ENCODE measurements around the gene ANKHD1. TPM values are rescaled to one million over a fixed set of nuclear protein-coding genes. Genes with fewer than 3 reads are reported as not detected.
"Not testable (repeated sequence)": the region's sequence is repeated elsewhere in the genome, so short reads cannot be mapped to it uniquely, and the experiment has no call there.

ANKHD1 gene
- polyA plus RNA-seq, 4 donors: 88.3 to 151 (median 119) TPM

DNA sequence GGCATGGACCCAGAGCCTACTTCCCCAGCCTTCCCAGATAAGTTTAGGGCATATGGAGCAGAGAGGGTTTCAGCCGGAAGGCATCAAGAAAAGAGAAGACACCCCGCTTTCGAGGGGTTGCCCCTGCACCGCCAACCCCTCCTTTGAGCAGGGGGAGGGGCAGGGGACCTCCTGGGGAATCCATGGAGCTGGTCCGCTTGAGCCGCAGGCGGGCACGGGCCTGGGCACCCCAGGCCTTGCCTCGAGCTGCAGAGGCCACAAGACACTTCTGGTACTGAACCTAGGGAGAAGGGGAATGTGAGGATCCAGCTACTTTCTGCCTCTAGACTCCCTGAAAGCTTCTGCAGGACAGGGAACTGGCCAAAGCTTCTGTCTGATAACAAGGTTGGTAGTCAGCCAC, 156.9 kb downstream of the ANKHD1 start:
- no peak for DNase-seq (ENCODE audit: low read depth in 4 of 4, low spot score in 2 of 4)

DNA sequence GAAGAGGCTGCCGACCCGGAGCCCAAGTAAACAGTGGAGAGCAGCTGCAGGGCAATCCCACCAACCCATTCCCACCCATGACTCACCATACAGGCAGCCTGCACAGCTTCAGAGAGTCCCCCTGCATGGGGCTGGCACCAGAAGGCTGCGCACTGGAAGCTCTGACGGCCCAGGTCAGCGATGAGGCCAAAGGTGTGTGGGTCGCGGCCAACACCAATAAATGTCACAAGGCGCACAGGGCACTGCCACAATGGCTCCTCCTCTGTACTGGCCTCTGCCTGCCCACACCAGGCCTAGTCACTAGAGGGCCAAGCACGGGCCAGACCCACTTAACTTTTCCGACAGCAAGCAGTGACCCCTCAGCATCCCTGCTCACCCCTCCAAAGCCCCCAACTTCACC, 158.6 kb downstream of the ANKHD1 start:
- DNase-seq (ENCODE audit: low read depth in 4 of 4, low spot score in 2 of 4): no peak

DNA sequence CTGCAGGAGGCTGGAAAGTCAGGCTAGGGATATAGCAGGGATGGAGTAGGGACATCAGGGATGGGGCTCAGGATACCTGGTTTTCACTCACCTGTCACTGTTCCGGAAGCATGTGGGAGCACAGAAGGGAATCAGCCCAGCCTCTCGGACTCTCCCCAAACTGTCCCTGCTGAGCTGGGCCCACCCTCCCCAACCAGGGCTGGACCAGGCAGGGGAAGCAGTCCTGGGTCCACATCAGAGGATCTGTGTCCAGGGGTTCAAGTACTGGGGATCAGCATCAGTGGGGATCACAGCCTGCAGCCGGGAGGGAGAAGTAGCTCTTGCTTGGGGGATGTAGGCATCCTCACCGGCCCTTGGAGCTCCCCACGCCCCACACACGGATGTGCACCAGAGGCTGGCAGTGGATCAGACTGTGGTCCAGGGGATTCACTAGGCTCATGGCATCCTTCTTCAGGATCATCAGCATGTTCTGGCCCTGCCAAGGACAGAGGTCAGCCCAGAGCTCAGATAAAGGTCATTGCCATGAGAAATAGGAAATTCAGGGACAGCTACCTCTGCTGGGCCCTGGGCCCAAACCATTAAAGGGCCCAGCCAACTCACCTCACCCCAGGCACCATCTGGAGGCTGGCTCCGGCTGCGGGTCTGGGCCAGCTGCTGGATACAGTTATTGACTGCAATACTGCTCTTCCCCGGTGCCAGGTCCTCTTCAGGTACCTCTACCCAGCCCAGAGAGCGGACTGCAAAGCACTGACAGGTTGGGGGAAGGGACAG, 160.3 kb downstream of the ANKHD1 start:
- DNase-seq (ENCODE audit: low read depth in 4 of 4, low spot score in 2 of 4): no peak

DNA sequence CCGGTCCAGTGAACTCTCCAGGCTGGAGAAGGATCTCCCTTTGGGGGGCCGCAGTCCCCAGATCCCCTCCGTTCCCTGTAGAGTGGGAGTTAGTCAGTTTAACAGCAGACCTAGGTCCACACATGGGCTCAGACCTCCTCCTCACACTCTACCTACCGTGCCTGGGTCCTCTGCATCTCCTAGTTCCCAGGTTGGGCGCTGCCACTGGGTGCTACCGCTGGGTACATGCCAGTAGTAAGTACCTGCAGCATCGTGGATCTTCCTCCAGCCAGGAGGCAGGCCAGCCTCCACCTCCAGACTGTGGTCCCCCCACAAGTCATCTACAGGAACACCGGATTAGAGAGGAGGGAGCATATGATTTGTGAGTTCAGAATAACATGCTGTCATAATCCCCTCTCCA, 162.0 kb downstream of the ANKHD1 start:
- no peak for DNase-seq (ENCODE audit: low read depth in 4 of 4, low spot score in 2 of 4)

DNA sequence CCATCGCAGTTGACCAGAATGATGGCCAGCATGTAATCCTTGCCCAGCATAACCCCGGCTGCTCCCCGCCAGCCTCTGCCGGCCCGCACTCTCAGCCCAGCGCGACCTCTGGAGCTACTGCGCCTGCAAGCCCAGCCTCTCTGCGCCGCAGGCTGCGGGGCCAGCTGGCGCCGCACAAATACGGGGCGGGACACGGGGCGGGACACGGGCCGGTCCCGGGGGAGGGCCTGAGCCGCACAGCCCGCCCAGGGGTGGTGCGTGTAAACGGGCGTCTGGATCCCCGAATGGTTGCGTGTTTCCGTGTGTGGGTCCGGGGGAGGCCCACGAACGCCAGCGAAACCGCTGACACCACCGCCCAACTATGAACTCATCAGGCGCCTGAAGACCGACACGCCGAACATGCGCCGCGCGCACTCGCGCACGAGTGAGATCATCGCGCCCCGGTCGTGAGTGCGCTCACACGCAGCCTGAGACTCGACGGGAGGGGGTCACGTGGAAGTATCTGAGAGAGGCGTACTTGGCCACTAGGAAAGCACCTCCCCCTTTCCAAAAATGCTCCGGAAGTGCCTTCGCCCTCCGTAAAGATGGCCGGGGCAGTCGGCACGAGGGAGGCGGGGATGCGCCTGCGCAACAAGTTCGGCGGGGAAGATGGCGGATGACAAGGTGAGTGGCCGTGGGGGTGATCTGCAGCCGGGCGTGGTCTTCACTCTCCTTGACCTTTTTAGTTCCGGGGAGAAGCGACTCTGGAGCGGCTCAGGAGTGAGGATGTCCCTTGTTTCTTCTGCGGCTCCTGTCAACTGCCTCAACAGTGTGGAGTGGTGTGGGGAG, 162.8 kb downstream of the ANKHD1 start, which contains the start of the genes APBB3 and SLC35A4:
Gene APBB3, minus strand, starts transcription at position 403 of the 828 bp plus-strand sequence. Its CDS starts 353 bp downstream, at position 50.
Gene SLC35A4, plus strand, starts transcription at position 633 of the 828 bp plus-strand sequence. CDS start 2,342 bp downstream, outside the sequence.
- DNase-seq (ENCODE audit: low read depth in 4 of 4, low spot score in 2 of 4): peak; percentile 90 to 96 (median 94)

DNA sequence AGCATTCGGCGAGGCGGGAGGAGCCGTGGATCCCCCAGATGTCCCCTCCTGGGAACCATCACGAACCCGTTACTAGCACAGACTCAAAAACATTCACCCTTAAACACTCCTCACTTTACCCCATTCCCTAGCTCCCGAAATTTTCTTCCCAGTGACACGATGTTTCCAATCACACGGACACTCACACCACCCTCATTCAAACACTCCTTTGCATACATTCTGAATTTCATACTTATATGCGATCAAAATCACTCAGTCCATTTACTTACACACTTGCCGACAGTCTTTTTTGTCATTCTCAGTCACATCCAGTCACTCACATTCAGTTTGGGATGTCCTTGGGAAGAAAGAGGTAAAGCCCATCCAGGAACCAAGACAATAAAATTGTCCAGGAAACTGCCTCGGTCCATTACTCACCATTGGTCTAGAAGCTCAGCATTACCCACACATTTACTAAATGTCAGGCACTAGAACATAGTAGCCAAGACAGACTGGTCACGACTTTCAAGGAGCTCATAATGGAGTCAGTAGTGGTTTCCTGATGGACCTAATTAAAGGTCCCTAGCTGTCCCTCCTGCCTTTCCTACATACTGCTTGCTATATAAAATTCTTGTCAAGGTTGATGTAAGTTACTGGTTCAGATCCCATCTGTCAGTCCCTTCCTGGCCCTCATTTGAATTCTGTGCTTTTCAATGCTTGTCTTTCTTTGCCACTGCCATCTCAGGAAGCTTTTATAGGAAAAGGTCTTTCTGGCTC, 163.6 kb downstream of the ANKHD1 start:
- DNase-seq (ENCODE audit: low read depth in 4 of 4, low spot score in 2 of 4): no peak

DNA sequence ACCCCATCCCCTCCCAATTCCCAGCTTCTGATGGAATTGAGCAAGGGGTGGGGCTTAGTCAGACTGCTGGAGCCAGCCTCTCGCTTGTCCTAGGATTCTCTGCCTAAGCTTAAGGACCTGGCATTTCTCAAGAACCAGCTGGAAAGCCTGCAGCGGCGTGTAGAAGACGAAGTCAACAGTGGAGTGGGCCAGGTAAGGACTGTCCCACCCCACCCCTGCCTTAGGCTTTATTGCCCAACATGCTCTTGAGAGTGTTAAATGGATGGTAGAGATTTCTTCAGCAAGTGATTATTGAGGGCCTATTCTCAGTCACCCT, 164.1 kb downstream of the ANKHD1 start:
- no peak for DNase-seq (ENCODE audit: low read depth in 4 of 4, low spot score in 2 of 4)

DNA sequence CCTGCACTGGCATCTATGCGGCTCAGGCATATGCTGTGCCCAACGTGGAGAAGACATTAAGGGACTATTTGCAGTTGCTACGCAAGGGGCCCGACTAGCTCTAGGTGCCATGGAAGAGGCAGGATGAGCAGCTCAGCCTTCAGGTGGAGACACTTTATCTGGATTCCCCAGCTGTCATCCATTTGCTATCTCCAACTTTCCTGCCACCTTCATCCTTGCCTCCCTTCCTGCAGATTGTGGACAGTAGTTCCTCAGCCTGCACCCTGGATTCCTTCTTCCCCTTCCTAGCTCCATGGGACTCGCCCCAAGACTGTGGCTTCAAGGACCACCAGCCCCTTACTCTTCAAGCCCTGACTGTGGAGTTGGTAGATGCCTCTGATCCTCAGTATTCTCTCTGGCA, 165.0 kb downstream of the ANKHD1 start:
- DNase-seq (ENCODE audit: low read depth in 4 of 4, low spot score in 2 of 4): no peak

DNA sequence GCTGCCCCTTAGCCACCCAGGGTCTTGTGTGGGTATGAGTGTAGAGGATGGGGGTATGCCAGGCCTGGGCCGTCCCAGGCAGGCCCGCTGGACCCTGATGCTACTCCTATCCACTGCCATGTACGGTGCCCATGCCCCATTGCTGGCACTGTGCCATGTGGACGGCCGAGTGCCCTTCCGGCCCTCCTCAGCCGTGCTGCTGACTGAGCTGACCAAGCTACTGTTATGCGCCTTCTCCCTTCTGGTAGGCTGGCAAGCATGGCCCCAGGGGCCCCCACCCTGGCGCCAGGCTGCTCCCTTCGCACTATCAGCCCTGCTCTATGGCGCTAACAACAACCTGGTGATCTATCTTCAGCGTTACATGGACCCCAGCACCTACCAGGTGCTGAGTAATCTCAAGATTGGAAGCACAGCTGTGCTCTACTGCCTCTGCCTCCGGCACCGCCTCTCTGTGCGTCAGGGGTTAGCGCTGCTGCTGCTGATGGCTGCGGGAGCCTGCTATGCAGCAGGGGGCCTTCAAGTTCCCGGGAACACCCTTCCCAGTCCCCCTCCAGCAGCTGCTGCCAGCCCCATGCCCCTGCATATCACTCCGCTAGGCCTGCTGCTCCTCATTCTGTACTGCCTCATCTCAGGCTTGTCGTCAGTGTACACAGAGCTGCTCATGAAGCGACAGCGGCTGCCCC, 165.6 kb downstream of the ANKHD1 start:
- DNase-seq (ENCODE audit: low read depth in 4 of 4, low spot score in 2 of 4): no peak

DNA sequence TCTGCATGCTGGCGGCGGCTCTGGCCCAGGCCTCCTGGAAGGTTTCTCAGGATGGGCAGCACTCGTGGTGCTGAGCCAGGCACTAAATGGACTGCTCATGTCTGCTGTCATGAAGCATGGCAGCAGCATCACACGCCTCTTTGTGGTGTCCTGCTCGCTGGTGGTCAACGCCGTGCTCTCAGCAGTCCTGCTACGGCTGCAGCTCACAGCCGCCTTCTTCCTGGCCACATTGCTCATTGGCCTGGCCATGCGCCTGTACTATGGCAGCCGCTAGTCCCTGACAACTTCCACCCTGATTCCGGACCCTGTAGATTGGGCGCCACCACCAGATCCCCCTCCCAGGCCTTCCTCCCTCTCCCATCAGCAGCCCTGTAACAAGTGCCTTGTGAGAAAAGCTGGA, 166.2 kb downstream of the ANKHD1 start:
- DNase-seq (ENCODE audit: low read depth in 4 of 4, low spot score in 2 of 4): no peak

DNA sequence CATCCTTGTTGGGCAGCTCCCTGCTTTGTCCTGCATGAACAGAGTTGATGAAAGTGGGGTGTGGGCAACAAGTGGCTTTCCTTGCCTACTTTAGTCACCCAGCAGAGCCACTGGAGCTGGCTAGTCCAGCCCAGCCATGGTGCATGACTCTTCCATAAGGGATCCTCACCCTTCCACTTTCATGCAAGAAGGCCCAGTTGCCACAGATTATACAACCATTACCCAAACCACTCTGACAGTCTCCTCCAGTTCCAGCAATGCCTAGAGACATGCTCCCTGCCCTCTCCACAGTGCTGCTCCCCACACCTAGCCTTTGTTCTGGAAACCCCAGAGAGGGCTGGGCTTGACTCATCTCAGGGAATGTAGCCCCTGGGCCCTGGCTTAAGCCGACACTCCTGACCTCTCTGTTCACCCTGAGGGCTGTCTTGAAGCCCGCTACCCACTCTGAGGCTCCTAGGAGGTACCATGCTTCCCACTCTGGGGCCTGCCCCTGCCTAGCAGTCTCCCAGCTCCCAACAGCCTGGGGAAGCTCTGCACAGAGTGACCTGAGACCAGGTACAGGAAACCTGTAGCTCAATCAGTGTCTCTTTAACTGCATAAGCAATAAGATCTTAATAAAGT, 166.9 kb downstream of the ANKHD1 start:
- no peak for DNase-seq (ENCODE audit: low read depth in 4 of 4, low spot score in 2 of 4)

DNA sequence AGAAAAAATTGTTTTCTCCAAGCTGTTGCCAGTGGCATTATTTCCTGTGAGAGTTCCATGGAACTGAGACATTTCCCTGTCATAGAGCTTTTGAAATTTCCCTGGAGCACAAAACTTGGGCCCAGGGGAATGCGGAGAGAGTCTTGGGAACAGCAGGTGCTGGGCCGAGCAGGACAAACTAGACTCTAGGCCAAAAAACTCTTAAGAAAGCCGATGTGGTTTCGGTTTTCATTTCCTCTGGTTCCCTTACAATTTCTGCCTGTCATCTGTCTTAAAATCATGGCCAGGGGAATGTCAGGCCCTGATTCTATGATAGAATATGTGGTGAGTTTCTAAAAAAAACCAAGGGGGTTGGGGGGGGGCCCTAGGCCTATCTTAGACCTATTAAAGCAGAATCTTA, 167.6 kb downstream of the ANKHD1 start:
- no peak for DNase-seq (ENCODE audit: low read depth in 4 of 4, low spot score in 2 of 4)

DNA sequence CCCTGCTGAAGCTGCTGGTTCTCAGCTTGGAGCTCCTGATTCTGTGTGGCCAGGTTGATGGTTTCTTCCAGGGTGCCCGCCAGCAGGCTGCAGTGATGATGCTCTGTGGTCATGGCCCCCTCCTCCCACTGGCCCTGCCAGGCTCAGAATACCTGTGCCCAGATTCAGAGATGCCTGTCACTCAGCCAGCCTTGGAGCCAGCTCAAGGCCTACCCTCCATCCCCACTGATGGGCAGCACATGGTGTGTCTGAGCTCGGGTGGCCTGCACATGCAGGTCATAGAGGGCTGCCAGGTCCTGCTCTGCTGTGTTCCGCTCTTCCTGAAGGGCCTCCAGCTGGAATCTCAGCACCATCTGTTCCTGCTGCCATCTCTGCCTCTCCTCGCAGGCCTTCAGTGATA, 168.4 kb downstream of the ANKHD1 start:
- no peak for DNase-seq (ENCODE audit: low read depth in 4 of 4, low spot score in 2 of 4)

DNA sequence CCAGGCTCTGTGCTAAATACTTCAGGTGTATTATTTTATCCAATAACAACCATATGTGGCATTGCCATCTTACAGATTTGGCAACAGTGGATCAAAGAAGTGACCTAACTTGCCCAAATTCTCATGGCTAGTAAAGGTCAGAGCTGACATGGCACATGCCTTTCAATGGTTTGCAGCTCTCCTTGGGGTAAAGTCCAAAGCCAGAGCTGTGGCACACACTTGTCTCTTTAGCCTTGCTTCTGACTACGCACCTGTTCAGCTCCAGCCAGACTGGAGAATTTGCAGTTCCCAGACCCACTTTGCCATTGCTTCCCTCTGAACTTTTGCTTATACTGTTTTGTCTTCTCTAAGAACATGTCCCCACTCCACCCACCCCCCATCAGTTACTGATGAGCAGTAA, 168.9 kb downstream of the ANKHD1 start:
- no peak for DNase-seq (ENCODE audit: low read depth in 4 of 4, low spot score in 2 of 4)

DNA sequence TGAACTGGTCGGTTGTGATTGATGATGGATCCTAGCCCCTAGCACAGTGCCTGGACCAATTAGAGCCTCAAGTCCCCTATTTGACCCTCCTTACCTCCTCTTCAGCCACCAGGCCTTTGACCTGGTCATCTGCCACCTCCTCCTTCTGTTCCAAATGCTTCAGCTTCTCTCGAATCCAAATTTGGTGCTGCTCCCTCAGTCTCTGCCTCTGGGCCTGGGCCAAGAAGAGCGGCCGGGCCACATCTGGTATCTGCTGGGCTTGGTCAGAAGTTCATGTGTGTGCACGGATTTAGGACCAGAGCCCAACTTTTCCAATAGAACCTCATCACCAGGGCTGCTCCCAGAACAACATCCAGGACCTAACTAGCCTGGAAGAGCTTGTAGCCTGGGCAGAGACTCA, 169.5 kb downstream of the ANKHD1 start:
- DNase-seq (ENCODE audit: low read depth in 4 of 4, low spot score in 2 of 4): no peak

DNA sequence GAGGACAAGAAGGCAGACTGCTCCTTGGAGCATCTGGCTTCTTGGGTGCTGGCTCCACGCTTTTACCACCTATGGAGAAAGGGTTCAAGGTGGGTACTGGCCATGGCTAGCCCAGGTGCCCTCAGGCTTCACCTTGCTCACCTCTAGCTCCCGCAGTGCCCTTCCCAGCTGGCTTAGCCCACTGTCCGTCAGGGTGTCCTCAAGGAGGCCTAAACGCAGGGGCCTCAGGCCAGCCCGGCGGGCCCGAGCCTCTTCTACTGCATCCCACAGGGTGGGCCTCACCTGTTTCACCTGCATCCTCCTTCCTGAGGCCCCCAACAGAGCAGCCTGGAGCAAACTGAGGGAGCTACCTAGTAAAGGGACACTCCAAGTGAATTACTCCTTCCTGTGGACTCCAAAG, 172.1 kb downstream of the ANKHD1 start:
- no peak for DNase-seq (ENCODE audit: low read depth in 4 of 4, low spot score in 2 of 4)

DNA sequence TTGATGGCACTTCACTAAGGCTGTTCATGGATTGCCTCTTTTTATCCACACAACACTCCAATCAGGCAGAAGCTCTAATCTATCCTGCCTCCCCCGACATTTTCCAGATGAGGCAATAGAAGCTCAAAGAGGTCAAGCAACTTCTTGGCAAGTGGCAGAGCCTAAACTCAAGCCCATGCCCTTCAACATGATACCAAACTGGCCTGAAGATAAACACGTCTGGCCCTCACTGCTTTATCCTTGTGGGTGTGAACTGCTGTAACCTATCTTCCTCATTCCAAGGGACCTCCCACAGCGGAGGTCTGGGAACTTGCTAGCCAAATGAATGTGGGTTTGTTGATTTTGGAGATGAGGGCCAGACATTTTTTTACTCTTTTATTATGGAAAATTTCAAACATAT, 172.5 kb downstream of the ANKHD1 start:
- DNase-seq (ENCODE audit: low read depth in 4 of 4, low spot score in 2 of 4): no peak

DNA sequence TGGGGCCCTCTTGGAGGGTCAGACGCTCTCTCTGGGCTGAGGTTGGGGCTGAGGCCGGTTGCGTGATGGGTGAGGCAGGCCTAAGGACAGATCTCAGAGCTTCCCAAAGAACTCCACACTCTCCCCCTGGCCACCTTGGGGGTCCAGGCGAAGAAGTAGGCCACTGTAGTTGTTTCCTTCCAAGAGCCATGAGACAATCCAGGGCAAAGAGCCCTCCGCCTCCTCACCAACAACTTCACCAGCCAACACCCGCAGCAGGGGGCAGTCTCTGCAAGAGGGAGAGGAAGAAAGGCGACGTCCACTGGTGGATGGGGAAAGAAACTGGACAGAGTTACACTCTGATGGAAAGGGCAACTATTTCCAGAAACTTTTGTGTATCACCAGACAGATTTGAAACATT, 173.7 kb downstream of the ANKHD1 start:
- no peak for DNase-seq (ENCODE audit: low read depth in 4 of 4, low spot score in 2 of 4)

DNA sequence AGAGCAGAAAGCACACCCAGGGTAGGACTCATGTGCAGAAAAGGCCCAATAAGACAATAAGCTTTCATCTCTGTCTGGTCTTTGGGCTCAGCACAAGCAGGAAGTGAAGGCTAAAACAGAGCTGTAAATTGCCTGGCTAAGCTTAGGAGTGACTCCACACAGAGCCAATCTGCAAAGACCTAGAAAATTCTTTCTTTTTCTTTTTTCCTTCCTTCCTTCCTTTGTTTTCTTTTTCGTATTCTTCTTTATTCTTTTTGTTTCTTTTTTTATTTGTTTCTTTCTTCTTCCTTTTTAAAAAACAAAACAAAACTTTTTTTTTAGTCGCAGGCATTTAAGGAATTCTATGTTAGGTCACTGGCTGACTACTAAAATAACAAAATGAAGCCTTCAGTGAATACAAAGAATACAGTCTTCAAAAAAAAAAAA, 175.2 kb downstream of the ANKHD1 start:
- DNase-seq (ENCODE audit: low read depth in 4 of 4, low spot score in 2 of 4): no peak

DNA sequence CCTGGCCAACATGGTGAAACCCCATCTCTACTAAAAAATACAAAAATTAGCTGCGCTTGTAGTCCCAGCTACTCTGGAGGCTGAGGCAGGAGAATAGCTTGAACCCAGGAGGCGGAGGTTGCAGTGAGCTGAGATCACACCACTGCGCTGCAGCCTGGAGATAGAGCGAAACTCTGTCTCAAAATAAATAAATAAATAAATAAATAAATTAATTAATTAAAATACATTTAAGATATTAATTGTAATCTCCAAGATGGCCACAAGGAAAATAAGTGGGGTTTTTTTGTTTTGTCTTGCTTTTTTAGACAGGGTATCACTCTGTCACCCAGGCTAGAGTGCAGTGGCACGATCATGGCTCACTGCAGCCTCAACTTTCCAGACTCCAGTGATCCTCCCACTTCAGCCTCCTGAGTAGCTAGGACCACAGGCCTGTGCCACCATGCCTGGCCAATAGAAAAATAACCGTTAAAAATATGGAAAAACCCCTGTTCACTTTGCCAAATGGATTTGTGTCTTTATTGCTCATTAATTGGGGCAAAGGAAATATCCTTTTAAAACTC, 177.6 kb downstream of the ANKHD1 start:
- not testable (repeated sequence) for DNase-seq (ENCODE audit: low read depth in 4 of 4, low spot score in 2 of 4)
